GM19395 (cell line): ENCODE results near the gene RASGRF1.
"Not testable (repeated sequence)": the region's sequence is repeated elsewhere in the genome, so short reads cannot be mapped to it uniquely, and the experiment has no call there.

ENCODE experiments used
- ATAC-seq: cut with Tn5 transposase; IDR thresholded peaks from one replicate; pipeline ENCODE4 v1.9.1; 2021; ENCODE audit warnings: mild to moderate bottlenecking, moderate library complexity; ENCODE audit not compliant: unreplicated experiment

The RASGRF1 gene

DNA sequence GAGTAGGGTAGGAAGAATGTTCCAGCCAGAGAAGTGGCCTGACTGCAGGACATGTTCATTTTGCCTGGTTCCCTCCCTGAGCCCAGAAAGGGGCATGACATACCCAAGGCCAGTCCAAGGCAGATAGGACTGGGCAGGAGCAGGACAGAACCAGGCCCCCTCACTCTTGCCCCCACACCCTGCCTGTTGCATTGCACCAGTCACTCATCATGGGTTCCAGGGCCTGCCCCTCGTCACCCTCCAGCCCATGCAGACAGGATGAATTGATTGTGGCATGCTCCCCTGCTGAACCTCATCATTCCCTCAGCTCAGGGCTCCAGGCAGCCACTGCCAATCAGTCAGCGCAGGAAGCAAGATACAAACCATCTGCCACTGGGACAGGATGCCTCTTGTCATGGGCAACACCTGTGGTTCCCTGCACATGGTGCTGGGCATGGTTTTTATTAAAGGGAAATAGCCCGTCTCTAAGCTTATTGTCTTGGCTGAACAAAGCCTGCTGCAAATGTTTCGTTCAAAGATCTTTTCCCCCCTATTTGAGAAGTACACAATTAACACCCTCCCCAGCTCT lies 48.9 kb downstream of the RASGRF1 start:
- ATAC-seq = no peak

DNA sequence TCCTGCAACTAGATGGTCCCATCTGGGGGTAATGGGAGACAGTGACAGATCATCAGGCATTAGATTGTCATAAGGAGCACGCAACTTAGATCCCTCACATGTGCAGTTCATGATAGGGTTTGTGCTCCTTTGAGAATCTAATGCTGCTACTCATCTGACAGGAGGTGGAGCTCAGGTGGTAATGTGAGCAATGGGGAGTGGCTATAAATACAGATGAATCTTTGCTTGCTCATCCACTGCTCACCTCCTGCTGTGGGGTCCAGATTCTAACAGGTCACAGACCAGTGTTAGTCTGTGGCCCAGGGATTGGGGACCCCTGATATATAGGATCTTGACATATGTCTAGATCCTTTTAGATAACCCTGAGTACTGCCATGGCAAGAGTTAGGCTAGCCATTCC lies 52.7 kb downstream of the RASGRF1 start:
- ATAC-seq = no peak

DNA sequence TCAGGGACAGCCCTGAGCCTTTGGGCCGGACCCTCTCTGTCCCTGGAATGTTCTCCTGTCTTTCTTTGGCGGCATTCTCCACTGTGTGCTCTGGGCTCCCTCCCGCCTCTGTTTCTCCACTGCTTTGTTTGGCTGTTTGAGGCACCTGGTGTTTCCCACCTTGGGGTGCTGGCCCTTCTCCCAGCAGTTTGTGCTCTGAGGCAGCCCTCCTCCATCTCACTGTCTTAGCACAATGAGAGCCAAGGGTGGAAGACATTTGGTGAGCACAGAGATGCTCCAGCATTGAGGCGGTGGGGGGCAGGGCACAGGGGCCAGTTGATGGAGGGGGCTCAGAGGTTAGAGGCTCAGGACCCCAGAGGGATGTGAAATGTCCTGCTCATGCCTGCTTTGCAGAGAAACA lies 54.3 kb downstream of the RASGRF1 start:
- ATAC-seq = no peak

DNA sequence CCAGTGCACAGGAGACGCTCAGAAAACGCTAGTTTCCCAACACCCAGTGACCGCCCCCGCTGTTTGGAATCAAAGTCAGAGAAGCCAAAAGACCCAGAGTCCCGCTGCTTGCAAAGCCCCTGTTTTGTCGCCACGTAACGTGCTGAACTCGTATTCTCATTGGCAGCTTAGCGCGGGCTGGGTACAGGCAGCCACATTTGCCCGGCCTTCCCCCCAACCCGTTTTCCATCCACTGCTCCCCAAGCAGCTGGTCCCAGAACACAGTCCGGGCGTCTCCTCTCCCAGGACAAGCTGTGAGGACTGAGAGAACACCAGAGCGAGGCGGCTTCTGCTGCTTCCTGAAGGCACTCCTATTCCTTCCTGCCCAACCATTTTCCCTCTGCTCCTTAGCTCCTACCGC lies 54.8 kb downstream of the RASGRF1 start:
- ATAC-seq = no peak

DNA sequence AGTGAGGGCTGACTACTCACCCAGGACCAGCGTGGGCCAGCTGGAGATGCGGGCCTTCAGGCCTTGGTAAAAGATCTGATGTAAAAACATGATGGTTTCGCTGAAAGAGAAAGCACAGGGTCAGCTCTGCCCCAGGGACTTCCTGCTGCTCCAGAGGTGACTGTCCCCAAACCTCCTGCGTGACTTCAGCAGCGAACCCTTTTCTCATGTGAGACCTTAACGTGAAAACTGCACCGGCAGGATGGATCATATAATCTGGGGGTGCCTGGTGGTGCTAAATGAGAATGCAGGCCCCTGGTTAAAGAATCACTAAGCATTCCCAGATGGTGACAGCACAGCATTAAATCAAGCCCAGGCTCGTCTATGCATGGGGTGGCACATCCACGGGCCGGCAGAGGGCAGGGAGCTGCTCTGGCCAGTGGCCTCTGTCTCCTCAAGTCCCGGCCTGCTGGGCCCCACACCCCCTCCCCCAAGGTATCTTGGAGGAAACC lies 55.4 kb downstream of the RASGRF1 start:
- peak; percentile 92 for ATAC-seq

DNA sequence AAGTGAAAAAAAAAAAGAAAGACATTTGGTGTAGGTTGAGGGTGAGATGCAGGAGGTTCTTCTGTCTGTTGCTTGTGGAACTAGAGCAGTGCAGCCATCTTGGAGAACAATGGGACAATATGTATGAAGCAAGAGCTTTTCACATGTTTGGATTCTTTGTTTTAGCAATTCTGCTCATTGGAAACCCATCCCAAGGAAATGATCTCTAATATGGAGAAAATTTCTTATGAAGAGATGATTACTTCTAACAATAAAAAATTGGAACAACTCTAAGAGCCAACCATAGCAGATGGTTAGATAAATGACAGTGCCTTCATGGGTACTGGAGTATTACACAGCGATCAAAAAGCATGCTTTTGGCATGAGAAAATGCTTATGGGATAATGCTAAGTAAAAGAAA lies 56.3 kb downstream of the RASGRF1 start:
- ATAC-seq = no peak

DNA sequence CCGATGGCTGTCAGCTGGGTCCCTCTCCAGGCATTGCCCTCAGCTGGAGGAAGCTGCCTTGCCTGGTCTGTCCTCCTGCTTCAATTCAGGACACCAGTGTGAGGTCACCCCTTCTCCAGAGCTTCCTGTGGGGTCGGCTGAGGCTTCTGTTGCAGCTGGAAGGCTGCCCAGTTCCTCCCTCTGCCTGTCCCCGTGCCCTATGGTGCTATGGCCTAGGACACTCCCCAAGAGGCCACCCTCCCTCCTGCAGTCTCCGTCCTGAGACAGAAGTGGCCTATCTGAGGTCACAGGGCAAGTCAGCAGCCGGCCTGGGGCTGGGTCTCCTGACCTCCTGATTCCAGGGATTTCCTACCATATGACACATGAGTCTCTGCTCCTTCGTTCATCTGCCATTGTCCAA lies 57.9 kb downstream of the RASGRF1 start:
- no peak for ATAC-seq

DNA sequence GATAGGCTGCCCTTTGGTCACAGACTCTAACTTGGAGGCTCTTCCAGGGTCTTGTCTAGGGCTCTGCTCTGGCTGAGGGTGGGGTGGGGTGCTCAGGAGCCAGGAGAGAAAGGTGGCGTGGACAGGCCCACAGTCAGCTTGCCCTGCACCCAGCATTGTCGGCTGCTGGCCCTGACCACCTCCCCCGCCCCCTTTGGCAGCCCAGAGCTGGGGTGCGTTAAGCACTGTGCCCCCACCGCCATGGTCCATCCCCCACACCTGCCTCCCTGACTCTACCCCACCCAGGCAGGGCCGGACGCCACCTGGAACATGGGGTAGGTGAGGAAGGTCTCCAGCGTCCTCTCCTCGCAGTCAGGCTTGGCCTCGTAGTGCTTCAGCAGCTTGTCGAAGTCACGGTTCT lies 58.8 kb downstream of the RASGRF1 start:
- ATAC-seq = no peak

DNA sequence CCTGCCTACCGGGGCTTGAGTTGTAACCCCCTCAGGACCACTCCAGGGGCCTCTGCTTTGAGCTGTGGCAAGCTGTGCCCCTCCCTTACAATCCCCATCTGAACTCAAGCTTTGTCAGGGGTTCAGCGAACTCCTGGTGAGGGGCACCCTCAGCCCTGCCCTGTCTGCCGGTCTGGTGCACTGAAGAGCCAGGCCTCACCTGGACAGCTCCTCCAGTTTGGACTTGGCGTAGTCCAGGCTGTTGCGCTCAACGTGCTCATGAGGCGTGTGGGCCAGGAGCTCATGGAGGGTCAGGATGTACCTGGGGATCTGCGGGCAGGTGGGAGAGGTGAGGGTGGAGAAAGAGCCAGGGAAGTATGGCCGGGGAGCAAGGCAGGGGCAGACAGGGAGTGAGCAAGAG lies 59.4 kb downstream of the RASGRF1 start:
- no peak for ATAC-seq

DNA sequence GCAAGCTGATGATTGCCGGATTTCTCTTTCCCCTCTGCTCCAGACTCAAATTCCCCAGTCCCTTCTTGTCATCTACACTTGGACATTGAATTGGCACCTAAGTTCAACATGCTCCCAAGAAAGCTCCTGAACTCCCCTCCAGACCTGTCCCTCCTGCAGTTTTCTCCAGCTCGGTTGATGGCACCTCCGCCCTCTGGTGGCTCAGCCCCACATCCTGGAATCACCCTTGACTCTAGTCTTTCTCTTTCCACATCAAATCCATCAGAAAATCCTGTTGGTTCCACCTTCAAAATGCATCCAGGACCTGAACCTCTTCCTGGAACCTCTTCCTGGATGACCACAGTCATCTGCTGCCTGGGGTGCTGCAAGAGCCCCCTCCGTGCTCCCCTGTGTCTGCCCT lies 60.1 kb downstream of the RASGRF1 start:
- ATAC-seq = no peak

DNA sequence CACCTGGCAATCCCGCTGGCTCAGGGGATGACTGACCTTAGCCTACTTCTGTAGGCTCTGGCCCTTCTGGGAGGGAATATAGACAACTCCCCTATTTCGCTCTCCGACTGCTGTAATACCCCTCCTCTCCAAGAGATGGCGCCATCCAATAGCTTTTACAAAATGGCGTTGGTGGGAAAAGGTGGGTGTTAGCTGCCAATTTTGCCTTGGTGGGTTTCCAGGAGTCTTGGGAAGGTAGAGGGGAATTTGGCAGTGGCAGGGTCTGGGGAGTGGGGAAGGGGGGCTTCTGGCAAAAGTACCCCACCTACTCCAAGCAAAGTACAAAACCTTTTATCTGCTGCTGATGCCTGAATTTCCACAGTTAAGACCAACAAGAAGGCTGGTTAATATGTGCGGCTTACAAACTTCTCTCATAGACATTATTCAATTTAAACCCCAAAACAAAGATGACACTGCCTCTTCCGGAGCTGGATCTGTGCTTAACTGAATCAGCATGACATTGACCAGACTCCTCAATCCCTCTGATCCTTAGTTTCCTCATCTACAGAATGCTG lies 62.1 kb downstream of the RASGRF1 start:
- ATAC-seq = no peak

DNA sequence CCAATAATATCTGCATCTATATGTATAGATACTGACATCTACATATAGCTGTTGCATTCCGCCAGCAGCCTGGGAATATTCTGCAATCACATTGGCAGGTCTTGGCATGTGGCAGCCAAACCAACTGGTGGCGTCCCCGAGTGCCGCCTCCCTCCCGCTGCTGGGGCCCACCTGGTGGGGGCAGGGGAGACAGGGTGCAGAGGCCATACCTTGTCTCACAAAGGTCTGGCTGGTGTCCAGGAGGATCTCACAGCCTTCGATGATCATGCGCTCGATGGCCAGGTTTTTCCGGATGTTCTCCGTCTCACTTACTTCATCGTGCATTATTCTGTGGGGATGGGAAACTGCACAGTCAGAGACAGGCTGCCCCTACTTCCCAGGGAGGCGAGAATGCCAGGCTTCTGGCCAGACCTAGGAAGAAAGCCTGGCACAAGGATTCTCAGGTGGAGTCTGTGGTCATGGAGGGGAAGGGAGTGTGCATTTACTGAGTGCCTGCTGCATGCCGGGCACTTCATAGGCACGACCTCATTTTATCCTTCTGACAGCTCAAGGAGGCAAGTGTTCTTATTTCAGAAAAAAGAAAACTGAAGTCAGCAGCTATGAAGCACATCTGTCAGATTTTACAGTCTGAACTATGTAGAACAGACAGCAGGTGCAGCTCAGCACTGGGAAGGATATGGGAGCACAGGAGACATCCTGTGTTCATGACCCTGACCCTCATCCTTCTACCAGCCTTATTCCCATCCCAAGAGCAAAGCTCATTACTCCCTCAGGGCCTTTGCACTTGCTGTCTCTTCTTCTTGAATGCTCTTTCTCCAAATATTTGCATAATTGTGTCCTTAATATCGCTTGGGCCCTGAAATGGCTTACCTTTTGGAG lies 62.8 kb downstream of the RASGRF1 start:
- no peak for ATAC-seq

DNA sequence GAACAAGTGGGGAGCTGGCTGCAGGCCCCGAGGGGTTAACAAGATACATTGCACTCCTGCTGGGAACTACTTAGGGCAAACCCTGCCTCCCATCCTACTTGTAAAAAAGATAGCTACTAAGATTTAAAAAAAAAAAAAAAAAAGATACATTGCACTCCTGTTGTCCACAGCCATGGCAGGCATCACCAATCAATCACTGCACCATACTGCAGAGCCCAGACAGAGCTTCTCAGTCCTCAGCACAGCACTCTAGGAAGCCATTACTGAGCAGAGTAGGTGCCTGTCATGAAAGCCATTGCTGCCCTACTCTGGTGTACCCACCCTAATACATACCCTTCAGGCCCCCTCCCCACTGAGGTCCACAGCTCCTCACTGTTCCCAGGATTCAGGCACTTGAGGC lies 64.8 kb downstream of the RASGRF1 start:
- ATAC-seq = no peak

DNA sequence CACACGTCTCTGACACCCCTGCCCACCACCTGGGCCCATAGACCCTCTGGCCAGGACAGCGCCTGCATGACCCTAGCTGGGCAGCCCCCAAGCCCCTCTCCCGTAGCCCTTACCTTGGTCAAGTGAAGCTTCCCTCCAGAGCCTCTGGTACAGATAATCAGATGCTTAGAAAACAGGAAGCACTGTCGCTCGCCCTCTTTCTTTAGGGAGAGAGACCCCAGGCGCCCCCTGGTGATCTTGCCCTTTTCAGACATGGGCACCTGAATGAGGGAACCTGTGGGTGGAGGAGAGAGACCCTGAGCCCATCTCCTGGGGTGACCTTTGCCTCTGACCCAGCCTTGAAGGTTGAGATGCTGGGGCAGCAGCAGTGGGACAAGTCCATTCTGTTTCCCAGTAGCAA lies 65.4 kb downstream of the RASGRF1 start:
- no peak for ATAC-seq

DNA sequence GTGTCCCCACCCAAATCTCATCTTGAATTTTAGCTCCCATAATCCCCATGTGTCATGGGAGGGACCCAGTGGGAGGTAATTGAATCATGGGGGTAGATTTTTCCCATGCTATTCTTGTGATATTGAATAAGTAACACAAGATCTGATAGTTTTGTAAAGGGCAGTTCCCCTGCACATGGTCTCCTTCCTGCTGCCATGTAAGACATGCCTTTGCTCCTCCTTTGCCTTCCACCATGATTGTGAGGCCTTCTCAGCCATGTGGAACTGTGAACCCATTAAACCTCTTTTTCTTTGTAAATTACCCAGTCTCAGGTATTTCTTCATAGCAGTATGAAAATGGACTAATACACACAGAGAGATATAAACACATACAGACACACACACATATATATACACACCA lies 66.1 kb downstream of the RASGRF1 start:
- ATAC-seq = not testable (repeated sequence)

DNA sequence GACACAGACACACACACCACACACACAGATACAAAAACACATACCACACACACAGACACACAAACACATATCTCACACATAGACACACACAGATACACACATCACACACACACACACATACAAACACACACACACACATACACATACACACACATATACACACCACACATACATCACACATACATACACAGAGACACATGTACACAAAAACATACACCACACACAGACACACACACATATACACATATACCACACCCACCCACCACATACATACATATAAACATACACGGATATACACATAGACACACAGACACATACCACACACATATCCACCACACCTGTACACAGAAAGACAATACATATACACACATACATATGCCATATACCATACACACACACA lies 66.7 kb downstream of the RASGRF1 start:
- ATAC-seq = no peak

DNA sequence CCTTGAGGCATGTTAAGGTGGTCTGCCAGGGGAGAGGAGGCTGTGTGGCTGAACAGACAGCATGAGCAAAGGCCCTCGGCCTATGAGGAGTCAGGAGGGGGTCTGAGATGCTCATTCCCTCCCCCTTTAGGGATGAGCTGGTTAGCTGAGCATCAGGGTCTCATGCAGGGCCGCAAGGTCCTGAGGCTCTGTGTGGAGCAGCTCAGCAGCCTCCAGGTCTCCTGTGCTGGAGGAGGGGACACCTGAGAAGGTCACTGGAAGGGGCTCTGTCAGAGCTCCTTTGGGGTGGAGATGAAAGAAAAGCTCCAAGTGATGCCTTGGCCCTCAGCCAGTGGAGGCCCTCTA lies 67.1 kb downstream of the RASGRF1 start:
- ATAC-seq = no peak

DNA sequence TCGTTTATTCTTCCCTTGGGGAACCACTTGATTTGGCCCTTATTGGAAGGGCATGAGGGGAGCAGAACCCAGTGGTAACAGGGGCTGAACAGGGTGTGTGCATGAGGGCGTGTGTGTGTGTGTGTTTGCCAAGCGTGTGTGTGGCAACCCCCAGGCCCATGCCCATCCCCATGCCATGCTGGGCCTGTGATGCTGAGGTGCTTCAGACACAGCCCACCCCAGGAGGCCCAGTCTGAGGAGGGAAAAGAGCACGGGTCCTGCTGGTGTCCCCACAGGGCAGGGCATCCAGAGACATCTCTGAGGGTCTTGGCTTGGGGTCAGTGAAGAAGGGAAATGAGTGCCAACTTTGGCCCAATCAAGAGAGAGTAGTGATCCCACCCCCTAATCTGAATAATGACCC lies 71.6 kb downstream of the RASGRF1 start:
- ATAC-seq = no peak

DNA sequence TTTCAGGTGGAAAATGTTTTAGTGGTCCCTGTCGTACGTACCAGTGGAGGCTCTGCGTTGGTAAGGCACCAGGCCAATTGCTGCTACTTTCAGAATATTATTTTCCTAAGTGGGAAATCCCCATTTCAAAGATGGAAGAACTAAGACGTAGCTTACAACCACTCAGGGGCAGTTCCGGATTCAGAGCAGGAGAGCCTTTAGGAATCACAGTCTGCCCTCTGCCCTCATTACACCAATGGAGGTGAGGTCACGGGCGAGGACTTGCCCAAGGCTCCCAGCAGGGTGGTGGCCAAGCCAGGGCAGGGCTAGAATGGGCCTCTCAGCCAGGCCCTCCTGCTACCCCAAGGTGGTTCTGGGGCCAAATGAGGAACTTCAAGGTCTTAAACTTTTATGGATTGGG lies 72.6 kb downstream of the RASGRF1 start:
- no peak for ATAC-seq

DNA sequence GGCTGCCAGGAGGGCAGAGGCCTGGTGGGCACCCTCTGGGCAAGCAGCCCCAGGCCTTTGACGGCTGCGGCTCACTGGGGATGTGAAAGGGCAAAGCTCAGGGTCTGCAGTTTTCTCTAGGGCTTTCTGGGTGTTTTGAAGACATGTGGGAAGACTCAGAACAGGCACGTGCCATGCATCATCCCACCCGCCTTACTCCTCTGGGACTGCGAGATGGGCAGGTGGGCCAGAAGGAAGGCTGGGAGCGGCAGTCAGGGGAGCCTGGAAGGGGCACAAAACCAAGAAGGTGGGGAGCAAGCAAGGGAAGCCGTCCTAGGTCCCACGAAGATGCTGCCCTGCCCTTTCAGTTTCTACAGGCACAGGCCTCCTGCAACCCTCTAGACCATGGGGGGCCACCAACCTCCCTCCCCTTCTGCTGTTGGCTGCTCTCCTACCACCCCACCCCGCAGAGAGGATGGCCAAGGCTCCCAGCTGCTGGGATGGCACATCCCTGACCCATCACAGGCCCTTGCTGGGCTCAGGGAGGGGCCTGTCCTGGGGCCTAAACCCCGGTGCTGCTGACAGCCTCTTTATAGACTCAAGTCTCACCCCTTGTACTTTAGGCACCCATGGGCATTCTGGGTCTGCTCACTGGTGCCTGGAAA lies 73.9 kb downstream of the RASGRF1 start:
- ATAC-seq = no peak

DNA sequence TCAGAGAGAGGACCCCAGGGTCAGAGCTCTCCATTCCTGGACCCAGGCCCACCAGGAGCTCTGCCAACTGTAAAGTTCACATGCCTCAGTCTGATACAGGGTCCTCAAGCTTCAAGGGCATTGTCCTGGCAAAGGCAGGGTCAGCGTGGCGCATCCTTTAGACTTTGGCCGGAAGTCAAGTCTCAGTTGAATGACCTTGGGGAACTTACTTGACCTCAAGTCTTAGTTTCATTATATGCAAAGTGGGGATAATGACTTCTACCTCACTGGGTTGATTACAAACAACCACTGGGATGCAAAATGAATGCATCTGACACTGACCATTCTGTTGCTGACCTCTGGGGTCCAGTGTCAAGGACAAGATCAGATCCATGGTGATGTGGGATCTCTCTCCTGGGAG lies 75.2 kb downstream of the RASGRF1 start:
- ATAC-seq = no peak

DNA sequence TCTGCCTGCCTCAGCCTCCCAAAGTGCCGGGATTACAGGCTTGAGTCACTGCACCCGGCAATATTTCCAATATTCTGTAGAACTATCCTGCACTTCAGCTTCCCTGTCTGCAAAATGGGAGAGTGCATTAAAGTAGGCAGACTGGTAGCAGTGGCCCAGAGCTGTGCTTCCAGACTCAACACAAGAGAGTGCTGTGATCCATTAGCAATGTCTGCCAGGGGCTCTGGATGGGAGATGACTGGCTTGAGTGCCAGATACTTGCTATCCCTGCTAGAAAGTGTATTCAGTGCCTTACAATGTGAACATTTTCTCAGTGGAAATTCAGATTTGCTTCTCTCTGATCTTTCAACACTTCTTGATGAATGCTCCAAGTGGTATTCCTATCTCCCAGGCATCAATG lies 80.3 kb downstream of the RASGRF1 start:
- no peak for ATAC-seq
